ENCODE data around the gene MAPRE3.

MAPRE3 gene

DNA sequence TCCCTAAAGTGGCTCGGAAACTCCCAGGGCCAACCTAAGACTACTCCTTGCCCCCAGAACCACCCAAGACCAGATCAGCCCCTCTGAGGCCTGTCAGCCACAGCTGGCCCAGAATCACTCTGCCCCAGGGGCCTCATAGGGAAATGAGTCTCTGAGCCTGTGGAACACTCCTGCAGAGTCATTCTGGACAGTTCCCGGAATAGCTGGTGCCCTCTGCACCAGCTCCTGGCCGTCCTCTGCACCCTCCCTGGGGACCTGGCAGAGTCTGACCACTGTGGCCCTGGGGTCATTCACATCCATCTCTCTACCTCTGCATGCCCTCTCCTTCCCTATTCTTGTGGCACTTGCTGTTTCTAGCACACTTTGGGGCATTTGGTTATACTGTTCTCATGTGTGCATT is 47.7 kb downstream of the MAPRE3 start:
- no peak for DNase-seq

GRCh38 chr2:27019459-27019858 is 49.0 kb downstream of the MAPRE3 start:
- DNase-seq: no peak

DNA sequence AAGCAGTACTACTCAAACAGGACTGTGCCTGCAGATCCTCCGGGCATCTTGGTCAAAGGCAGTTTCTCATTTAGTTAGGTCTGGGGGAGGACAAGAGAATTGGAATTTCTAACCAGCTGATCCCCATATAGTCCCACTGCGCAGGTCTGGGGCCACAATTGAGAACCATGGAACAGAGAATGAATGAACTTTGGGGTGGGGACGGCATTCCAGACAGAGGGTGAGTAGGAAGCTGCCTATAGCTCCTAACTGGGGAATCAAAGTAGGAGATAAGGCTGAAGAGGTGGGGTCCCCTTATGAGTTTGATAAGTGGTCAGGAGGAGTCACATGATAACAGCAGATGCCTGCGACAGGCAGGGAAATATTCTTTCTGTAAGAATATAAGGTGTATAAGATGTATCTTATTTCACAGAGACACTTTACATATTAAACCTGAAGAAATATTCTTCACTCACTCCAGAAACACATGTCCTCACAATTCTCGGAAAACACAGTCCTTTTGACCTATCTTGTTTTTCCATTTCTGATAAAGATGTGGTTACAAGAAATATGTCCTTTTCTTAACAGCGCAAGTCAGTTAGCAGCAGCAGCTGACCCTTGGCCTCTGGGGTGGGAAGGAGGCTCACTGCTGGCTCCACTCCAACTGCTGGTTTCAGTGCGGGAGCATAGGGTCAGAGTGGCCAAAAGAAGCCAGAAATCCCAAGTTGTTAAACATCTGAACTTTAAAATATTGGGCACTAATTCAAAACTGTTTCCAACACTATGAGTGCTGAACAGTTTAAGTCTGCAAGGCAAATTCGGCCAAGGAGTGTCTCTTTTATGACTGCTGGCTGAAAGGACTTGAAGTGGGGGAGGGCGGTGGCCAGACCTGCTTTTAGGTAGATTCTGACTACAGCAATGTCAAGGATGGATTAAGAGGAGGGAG is 49.8 kb downstream of the MAPRE3 start:
- DNase-seq: no peak

GRCh38 chr2:27021253-27022049 is 51.0 kb downstream of the MAPRE3 start:
- DNase-seq: no peak

DNA sequence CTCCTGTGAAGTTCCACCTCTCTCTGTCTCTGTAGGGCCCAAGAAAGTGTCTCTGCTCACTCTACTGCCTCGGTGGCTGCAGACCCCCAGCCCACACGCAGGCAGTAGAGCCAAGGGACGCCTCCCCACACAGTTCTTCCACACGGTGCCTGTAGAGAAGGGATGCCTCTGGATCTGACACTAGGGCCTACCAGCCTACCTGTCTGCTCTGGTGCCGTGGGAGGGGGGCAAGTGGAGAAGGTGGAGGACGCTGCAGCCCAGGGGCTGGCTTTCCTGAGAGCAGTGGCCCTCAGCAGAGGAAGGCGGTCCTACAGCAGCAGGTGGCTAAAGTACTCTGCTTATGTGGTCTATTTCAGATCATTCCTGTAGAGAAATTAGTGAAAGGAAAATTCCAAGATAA is 53.3 kb downstream of the MAPRE3 start:
- no peak for DNase-seq

DNA sequence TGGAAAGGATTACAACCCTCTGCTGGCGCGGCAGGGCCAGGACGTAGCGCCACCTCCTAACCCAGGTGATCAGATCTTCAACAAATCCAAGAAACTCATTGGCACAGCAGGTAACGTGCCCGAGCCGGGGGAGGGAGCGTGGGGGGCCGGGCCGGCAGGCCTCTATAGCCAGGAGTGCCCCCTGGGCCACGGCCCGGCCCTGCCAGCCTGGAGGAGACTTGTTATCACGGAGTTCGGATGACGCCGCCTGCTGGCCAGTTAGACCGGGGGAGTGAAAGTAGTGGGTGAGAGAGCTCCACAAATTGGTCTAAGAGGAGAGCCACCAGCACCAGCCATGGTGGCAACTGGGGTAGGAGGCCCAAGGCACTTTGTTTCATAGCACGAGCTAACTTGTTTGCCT is 53.8 kb downstream of the MAPRE3 start:
- DNase-seq: no peak

DNA sequence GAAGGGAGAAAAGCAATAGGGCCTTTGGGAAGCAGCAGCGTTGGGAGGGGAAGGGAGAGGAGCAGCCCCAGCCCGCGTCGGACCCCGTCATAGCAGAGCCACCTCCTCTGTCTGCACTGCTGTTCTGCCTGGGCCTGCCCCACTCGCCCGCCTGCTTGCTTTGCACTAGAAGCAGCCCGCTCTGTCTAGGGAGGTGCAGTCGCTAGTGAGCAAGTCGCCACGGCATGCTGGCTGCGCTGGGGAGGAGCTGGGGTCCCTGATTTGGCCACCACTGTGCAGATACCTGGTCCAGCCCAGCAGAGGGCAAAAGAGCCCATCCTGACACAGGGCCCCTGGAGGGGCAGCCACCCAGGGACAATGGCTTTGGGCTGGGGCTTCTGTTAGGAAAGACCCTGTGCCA is 54.4 kb downstream of the MAPRE3 start:
- DNase-seq: no peak

DNA sequence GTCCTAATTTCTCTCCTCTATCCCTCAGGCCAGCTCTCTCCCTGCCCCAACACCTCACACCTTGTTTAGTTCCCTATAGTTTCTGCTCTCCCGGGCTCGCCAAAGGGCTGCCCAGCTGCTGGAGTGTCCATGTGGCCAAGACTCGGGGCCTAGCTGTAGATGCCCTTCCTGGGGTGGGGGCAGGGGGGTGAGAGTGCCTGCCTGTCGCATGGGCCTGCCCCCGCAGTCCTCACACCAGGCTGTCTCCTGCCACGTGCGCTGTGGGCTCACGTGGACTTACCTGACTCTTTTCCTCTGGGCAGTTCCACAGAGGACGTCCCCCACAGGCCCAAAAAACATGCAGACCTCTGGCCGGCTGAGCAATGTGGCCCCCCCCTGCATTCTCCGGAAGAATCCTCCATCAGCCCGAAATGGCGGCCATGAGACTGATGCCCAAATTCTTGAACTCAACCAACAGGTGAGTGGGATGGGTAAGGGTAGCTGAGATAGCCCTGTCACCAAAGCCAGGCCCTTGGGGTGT is 54.9 kb downstream of the MAPRE3 start:
- DNase-seq: no peak

DNA sequence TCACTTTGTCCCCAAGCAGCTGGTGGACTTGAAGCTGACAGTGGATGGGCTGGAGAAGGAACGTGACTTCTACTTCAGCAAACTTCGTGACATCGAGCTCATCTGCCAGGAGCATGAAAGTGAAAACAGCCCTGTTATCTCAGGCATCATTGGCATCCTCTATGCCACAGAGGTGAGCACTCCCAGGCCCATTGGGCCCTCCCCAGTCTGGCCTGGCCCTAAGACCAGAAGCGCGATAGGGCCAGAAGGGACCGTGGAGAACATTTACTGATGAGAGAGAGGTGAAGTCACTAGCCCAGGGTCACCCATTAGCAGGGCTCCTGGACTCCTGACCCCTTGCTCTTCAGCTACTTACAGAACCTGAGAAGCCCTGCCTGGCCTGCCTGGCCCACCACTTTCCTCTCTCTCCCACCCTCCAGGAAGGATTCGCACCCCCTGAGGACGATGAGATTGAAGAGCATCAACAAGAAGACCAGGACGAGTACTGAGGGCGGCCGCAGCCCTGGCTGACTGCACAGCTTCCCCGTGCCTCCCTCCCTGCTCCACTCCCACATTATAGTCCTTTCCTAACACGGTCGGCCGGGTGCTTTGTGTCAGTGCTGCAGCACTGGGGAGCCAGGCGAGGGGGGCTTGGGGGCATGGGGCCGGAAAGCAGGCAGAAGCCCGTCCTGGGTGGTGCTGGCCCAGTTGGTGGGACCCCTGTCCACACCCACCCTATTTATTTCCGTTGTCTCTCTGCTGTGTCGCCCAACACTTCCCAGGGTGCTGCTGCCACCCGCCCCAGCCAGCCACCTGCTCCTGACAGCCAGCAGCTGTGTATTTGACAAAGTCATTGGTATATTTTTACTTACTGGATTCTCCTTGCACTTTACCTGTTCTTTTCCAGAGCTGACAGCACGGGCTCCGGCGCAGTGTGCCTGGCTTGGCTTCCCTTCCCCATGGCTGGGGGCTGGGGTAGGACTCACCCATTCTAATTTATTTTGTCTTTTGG is 55.7 kb downstream of the MAPRE3 start:
- no peak for DNase-seq

DNA sequence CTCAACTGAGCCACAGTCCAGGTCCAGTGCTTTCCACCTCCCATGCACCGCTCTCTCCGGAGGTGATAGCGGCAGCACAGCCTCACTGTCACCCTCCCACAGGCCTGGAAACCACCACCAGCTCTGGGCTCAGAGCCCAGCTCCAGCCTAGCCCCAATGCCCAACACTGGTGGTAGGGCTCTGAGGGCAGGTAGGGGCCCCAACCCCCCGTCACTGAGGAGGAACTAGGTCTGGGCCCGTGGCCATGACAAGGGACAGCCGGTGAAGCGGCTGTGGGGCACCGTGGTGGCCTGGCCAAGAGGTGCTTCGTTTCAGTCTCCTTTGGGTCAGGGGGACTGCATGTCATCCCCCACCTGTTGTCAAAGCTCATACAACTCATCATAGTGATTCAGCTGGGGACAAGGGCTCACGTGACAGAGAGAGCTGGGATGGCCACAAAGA is 56.8 kb downstream of the MAPRE3 start:
- DNase-seq: no peak

DNA sequence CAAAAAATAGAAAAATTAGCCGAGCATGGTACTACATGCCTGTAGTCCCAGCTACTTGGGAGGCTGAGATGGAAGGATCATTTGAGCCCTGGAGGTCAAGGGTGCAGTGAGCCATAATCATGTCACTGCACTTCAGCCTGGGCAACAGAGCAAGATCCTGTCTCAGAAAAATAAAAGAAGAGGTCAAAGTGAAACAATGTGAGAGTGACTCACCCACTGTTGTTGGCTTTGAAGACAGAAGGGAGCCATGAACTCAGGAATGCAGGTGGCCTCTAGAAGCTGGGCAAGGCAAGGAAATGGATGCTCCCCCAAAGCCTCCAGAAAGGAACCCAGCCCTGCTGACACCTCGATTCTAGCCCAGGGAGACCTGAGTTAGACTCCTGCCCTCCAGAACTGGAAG is 58.6 kb downstream of the MAPRE3 start:
- DNase-seq: no peak

DNA sequence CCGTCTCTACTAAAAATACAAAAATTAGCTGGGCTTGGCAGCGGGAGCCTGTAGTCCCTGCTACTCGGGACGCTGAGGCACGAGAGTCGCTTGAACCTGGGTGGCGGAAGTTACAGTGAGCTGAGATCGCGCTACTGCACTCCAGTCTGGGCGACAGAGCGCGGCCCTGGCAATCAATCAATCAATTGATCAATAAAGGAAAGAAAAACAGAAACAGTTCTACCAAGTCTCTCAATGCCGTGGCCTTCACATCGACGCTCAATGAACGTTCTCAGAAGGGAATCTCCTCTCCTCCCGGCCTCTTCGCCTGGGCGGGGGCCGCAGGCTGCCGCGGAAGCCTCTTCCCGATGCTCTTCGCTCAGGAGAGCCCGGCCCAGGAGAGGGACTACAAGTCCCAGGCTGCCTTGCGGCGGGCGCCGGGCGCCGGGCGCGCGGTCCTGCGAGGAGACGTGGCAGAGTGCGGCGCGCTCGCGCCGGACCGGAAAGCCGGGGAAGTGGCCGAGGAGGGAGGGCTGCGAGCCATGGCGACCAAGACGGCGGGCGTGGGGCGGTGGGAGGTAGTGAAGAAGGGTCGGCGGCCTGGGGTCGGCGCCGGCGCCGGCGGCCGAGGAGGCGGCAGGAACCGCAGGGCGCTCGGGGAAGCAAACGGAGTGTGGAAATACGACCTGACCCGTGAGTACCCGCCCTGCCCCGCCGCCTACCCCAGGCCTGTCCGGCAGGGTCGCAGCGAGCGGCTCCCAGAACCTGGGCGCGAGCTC is 62.2 kb downstream of the MAPRE3 start, which contains the start of gene TMEM214:
TMEM214 (plus strand) TSS at position 471 of the 758 bp plus-strand sequence; CDS start at position 522, 51 bp downstream.
- peak; percentile 58 to 86 (median 68) for DNase-seq

- no peak for DNase-seq
Measured at GRCh38 chr2:27033253-27033852, 62.9 kb downstream of the MAPRE3 start.

- DNase-seq: no peak
Measured at GRCh38 chr2:27038012-27038411, 67.6 kb downstream of the MAPRE3 start.

DNA sequence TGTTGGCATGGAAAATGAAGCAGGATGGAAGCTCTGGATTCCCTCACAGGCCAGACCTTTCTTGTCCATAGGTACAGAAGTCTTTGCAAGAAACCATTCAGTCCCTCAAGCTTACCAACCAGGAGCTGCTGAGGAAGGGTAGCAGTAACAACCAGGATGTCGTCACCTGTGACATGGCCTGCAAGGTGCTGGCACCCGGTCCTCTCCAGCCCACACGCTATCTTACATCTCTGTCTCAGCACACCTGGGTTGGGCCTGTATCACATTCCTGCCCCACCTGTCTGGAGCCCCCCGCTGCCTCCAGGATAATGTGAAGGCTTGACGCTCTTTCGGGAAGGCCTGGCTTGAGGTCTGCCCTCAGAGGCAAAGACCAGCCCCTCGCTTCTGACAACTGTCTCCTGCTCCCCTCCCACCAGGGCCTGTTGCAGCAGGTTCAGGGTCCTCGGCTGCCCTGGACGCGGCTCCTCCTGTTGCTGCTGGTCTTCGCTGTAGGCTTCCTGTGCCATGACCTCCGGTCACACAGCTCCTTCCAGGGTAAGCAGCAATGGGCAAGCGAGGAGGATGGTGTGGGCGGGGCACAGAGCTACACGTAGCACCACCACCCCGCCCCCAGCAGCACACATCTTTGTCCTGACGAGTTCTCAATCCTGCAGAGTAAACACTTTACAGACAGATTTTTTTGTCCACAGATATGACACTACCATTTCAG is 68.3 kb downstream of the MAPRE3 start:
- DNase-seq: no peak

GRCh38 chr2:27039426-27039825 is 69.0 kb downstream of the MAPRE3 start:
- no peak for DNase-seq

DNA sequence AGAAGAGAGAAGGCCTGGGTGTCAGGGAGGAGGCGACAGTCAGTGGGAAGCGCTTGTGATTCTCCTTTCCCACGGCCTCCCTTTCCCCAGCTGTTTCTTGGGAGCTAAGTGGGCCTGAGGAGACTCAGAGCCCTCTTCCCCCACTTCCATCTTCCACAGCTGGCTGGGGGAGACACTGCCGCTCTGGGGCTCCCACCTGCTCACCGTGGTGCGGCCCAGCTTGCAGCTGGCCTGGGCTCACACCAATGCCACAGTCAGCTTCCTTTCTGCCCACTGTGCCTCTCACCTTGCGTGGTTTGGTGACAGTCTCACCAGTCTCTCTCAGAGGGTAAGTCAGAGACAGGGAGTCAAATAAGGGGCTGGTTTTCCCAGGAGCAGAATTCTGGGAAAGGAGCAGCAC is 69.4 kb downstream of the MAPRE3 start:
- no peak for DNase-seq

GRCh38 chr2:27040282-27040681 is 69.8 kb downstream of the MAPRE3 start:
- no peak for DNase-seq

DNA sequence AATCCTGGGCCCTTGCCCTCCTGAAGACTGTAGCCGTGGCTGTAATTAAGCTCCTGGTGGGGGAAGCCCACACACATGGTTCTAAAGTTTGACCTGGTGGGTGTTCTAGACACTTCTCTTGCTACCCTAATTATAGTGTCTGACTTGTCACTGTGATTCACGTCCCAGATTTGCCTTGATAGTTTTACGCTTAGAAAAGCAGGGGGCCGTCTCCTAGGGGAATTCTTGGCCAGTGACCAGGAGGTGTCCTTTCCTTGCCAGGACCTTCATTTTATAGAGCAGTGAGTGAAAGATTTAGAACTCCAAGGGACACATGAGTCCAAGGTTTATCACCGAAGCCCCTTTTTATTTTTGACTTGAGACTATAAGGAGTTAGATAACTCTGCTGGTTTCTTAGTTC is 71.3 kb downstream of the MAPRE3 start:
- DNase-seq: no peak

DNA sequence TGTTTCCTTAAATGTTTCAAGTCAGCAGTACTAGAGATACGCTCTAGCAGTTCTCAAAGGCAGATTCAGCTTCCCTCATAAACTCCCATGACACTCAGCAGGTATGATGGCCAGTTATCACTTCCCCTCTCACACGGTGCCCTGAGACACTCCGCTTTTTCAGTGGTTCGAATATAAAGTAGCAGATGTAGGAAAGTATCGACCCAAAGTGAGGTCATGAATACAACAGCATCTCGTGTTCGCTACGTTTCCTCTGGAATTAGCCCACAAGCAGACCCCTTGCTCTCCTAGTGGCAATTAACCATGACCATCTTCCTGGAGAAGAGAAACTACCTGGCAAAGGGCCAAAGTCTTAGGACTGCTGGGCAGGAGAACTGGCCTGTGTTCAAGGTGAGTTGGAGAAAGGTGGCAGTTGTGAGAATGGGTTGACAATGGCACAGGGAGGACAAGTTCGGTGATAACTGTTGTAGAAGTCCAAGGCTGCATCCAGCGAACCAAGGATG is 71.8 kb downstream of the MAPRE3 start:
- no peak for DNase-seq

Data from T-helper 2 cell (primary cell).